Activated naive CD4-positive, alpha-beta T cell treated with anti-CD3 and anti-CD28 coated beads, Interleukin-2, amount 50 U/mL, for 72 hours (primary cell): ENCODE measurements around the gene HSPA4. TPM values are rescaled to one million over a fixed set of nuclear protein-coding genes. Genes with fewer than 3 reads are reported as not detected.
"Not testable (repeated sequence)": the region's sequence is repeated elsewhere in the genome, so short reads cannot be mapped to it uniquely, and the experiment has no call there.

Source experiments
- ATAC-seq, 2 donors: fragments of 150-1000 bp; cut with Tn5 transposase; 2 replicates each; pipeline ENCODE4 v1.10.0; 2021; ENCODE audit warnings: mild to moderate bottlenecking in 2 of 2, moderate library complexity in 2 of 2
- DNase-seq, 2 donors: peaks; one replicate each; pipeline ENCODE4 v3.0.0; 2021 to 2022; ENCODE audit warnings: low spot score in 2 of 2
- H3K27ac Mint-ChIP-seq, 2 donors: one replicate each; pipeline ENCODE4 v1.8.0; 2022; ENCODE audit warnings: mild to moderate bottlenecking in 2 of 2, mixed read lengths in 2 of 2
- H3K36me3 Mint-ChIP-seq, 2 donors: one replicate each; pipeline ENCODE4 v1.8.0; 2022; ENCODE audit warnings: mixed read lengths in 2 of 2
- H3K9me3 Mint-ChIP-seq, 2 donors: one replicate each; pipeline ENCODE4 v1.8.0; 2022; ENCODE audit warnings: mixed read lengths in 2 of 2
- total RNA-seq, 2 donors: library from RNA; stranded (reverse); gene quantifications; one replicate each; pipeline ENCODE4 v1.2.3, GENCODE V29; 2022

Gene HSPA4
- 100 to 1,000 TPM; 168 to 198 TPM for total RNA-seq

- Mint-ChIP-seq H3K36me3 (peaks cover 6 to 22% of the 10 kb centered on the region in 2 donors), H3K27ac (peak within 1 kb of the TSS; percentile 98 to 100), H3K9me3 (no peaks in the 10 kb centered on the region)
- DNase-seq = peak; percentile 96 to 98
- ATAC-seq = peak; percentile 85 to 89
These were observed at the start of gene HSPA4 for GRCh38 chr5:133051542-133052316. HSPA4 (plus strand) TSS chr5:133052013; CDS start chr5:133052251, 238 bp downstream.

GRCh38 chr5:133006653-133007052 is 45.2 kb upstream of the HSPA4 start:
- DNase-seq = no peak
- Mint-ChIP-seq H3K27ac (no peak overlapping the region), H3K9me3 (no peaks in the 10 kb centered on the region), H3K36me3 (peaks cover 0 to 3% of the 10 kb centered on the region in 2 donors)
- no peak for ATAC-seq

GRCh38 chr5:133008455-133008854 is 43.4 kb upstream of the HSPA4 start:
- DNase-seq, H3K36me3 Mint-ChIP-seq, H3K9me3 Mint-ChIP-seq, ATAC-seq: not testable (repeated sequence)
- H3K27ac Mint-ChIP-seq = peak overlapping the region in 1 of 2 donors; percentile 50

GRCh38 chr5:133015466-133015865 is 36.3 kb upstream of the HSPA4 start:
- ATAC-seq = no peak
- DNase-seq = no peak
- H3K9me3 Mint-ChIP-seq = no peaks in the 10 kb centered on the region
- H3K36me3 Mint-ChIP-seq = peaks cover 8 to 19% of the 10 kb centered on the region in 2 donors
- H3K27ac Mint-ChIP-seq = no peak overlapping the region

GRCh38 chr5:133017964-133018363 is 33.8 kb upstream of the HSPA4 start:
- Mint-ChIP-seq H3K9me3 (no peaks in the 10 kb centered on the region), H3K27ac (no peak overlapping the region), H3K36me3 (peaks cover 8 to 14% of the 10 kb centered on the region in 2 donors)
- no peak for DNase-seq
- ATAC-seq = no peak

- H3K27ac Mint-ChIP-seq, ATAC-seq, H3K9me3 Mint-ChIP-seq, DNase-seq: not testable (repeated sequence)
- peaks cover 8 to 21% of the 10 kb centered on the region in 2 donors for H3K36me3 Mint-ChIP-seq
These were observed 32.3 kb upstream of the HSPA4 start for GRCh38 chr5:133019471-133019870.

GRCh38 chr5:133025804-133026663 is 25.8 kb upstream of the HSPA4 start, which contains the start of gene ZCCHC10:
ZCCHC10 (minus strand) TSS chr5:133026549; CDS start chr5:133026537, 12 bp downstream.
- Mint-ChIP-seq H3K27ac (peak within 1 kb of the TSS; percentile 90 to 96), H3K9me3 (no peaks in the 10 kb centered on the region), H3K36me3 (peaks cover 11 to 16% of the 10 kb centered on the region in 2 donors)
- DNase-seq (peak; percentile 90 to 91), ATAC-seq (peak; percentile 99)

GRCh38 chr5:133026664-133027153 is 25.1 kb upstream of the HSPA4 start:
- ATAC-seq (no peak), DNase-seq (no peak)

GRCh38 chr5:133029416-133029815 is 22.4 kb upstream of the HSPA4 start:
- no peak for DNase-seq
- Mint-ChIP-seq H3K9me3 (no peaks in the 10 kb centered on the region), H3K27ac (no peak overlapping the region), H3K36me3 (peaks cover 9 to 11% of the 10 kb centered on the region in 2 donors)
- ATAC-seq = no peak

More at GRCh38 chr5:133026664-133027153, 25.1 kb upstream of the HSPA4 start:
- Mint-ChIP-seq H3K27ac (peak overlapping the region; percentile 19 to 96), H3K9me3 (no peaks in the 10 kb centered on the region), H3K36me3 (peaks cover 11 to 16% of the 10 kb centered on the region in 2 donors)

GRCh38 chr5:133030343-133031005 is 21.3 kb upstream of the HSPA4 start:
- Mint-ChIP-seq H3K36me3 (peaks cover 7 to 9% of the 10 kb centered on the region in 2 donors), H3K9me3 (no peaks in the 10 kb centered on the region), H3K27ac (no peak overlapping the region)
- DNase-seq (no peak), ATAC-seq (no peak)

- no peak for DNase-seq
These were observed 18.7 kb upstream of the HSPA4 start for GRCh38 chr5:133032852-133033742.

GRCh38 chr5:133034064-133034463 is 17.7 kb upstream of the HSPA4 start:
- Mint-ChIP-seq H3K36me3 (no peaks in the 10 kb centered on the region), H3K9me3 (no peaks in the 10 kb centered on the region), H3K27ac (no peak overlapping the region)
- no peak for ATAC-seq
- DNase-seq = no peak

More at GRCh38 chr5:133032852-133033742, 18.7 kb upstream of the HSPA4 start:
- Mint-ChIP-seq H3K9me3 (no peaks in the 10 kb centered on the region), H3K36me3 (no peaks in the 10 kb centered on the region), H3K27ac (no peak overlapping the region)
- ATAC-seq = no peak

- Mint-ChIP-seq H3K36me3 (no peaks in the 10 kb centered on the region), H3K27ac (no peak overlapping the region), H3K9me3 (no peaks in the 10 kb centered on the region)
- DNase-seq (no peak), ATAC-seq (no peak)
These were observed 16.6 kb upstream of the HSPA4 start for GRCh38 chr5:133035224-133035623.

GRCh38 chr5:133036677-133037076 is 15.1 kb upstream of the HSPA4 start:
- not testable (repeated sequence) for H3K9me3 Mint-ChIP-seq, DNase-seq, H3K27ac Mint-ChIP-seq, ATAC-seq, H3K36me3 Mint-ChIP-seq

- Mint-ChIP-seq H3K36me3 (no peaks in the 10 kb centered on the region), H3K27ac (peak overlapping the region in 1 of 2 donors; percentile 18), H3K9me3 (no peaks in the 10 kb centered on the region)
- DNase-seq (no peak), ATAC-seq (no peak)
These were observed 10.5 kb upstream of the HSPA4 start for GRCh38 chr5:133041157-133041784.
